Measurements from ENCODE around the gene SLC9A9.

GRCh38 chr3:143244516-143245063 lies 603.7 kb downstream of the SLC9A9 start:
- TF ChIP-seq CTCF (IDR thresholded peaks at IDR 0.05; ENCODE audit: low read depth, low read length) (no peak), POLR2A (IDR thresholded peaks at IDR 0.05; ENCODE audit: extremely low read depth, insufficient read length) (no peak)

All from NB4 (cell line).